ENCODE measurements around the gene FAM170A. TPM values are rescaled to one million over a fixed set of nuclear protein-coding genes. Genes with fewer than 3 reads are reported as not detected.

Gene FAM170A
- 0.23 TPM for total RNA-seq (ENCODE audit: unreplicated experiment)
- long read RNA-seq: 0 reads

- no peak for TF ChIP-seq CTCF (IDR thresholded peaks at IDR 0.05; ENCODE audit: unreplicated experiment)
- H3K4me1 Mint-ChIP-seq (ENCODE audit: unreplicated experiment): peaks cover 8% of the 10 kb centered on the region
- no peaks in the 10 kb centered on the region for H3K36me3 Mint-ChIP-seq (ENCODE audit: low read depth, unreplicated experiment)
- no peaks in the 10 kb centered on the region for H3K9me3 Mint-ChIP-seq (ENCODE audit: unreplicated experiment)
- no peak for DNase-seq (ENCODE audit: low spot score)
- no peak within 1 kb of the TSS for H3K4me3 Mint-ChIP-seq (ENCODE audit: unreplicated experiment)
- H3K27ac Mint-ChIP-seq (ENCODE audit: unreplicated experiment): no peak within 1 kb of the TSS
- peaks cover 2% of the 10 kb centered on the region for H3K27me3 Mint-ChIP-seq (ENCODE audit: unreplicated experiment)
These were observed at the start of gene FAM170A for GRCh38 chr5:119629339-119629738. FAM170A (plus strand) TSS chr5:119629558; CDS start chr5:119629769, 211 bp downstream.

- DNase-seq (ENCODE audit: low spot score): no peak
- Mint-ChIP-seq H3K27ac (ENCODE audit: unreplicated experiment) (no peak overlapping the region), H3K9me3 (ENCODE audit: unreplicated experiment) (no peaks in the 10 kb centered on the region), H3K36me3 (ENCODE audit: low read depth, unreplicated experiment) (no peaks in the 10 kb centered on the region), H3K4me1 (ENCODE audit: unreplicated experiment) (peaks cover 6% of the 10 kb centered on the region), H3K27me3 (ENCODE audit: unreplicated experiment) (no peaks in the 10 kb centered on the region), H3K4me3 (ENCODE audit: unreplicated experiment) (no peak overlapping the region)
- no peak for TF ChIP-seq CTCF (IDR thresholded peaks at IDR 0.05; ENCODE audit: unreplicated experiment)
These were observed 46.4 kb upstream of the FAM170A start for GRCh38 chr5:119582987-119583386.

- H3K27me3 Mint-ChIP-seq (ENCODE audit: unreplicated experiment): no peaks in the 10 kb centered on the region
- DNase-seq (ENCODE audit: low spot score): no peak
- H3K36me3 Mint-ChIP-seq (ENCODE audit: low read depth, unreplicated experiment): no peaks in the 10 kb centered on the region
- no peak for TF ChIP-seq CTCF (IDR thresholded peaks at IDR 0.05; ENCODE audit: unreplicated experiment)
- no peak overlapping the region for H3K27ac Mint-ChIP-seq (ENCODE audit: unreplicated experiment)
- peaks cover 6% of the 10 kb centered on the region for H3K4me1 Mint-ChIP-seq (ENCODE audit: unreplicated experiment)
- H3K4me3 Mint-ChIP-seq (ENCODE audit: unreplicated experiment): no peak overlapping the region
- no peaks in the 10 kb centered on the region for H3K9me3 Mint-ChIP-seq (ENCODE audit: unreplicated experiment)
These were observed 45.7 kb upstream of the FAM170A start for GRCh38 chr5:119583684-119584083.

DNA sequence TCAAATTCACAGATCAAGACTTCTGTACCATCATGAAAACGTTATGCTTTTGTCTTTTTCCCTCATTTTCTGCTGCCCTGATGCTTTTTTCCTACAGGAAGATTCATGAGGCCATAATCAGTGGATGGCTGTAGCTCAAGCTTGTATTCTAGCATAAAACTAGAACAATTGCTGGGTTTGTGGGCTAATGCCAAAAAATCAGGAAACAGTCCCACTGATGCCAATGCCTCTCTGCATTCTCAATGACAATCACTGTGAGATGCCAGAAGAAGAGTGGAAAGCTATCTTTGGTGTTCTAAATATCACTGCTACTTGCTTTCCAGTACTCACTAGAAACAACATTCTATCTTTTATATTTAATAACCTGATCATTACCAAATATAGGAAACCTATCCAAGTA is 33.3 kb upstream of the FAM170A start:
- DNase-seq (ENCODE audit: low spot score): no peak
- Mint-ChIP-seq H3K27me3 (ENCODE audit: unreplicated experiment) (peaks cover 2% of the 10 kb centered on the region), H3K27ac (ENCODE audit: unreplicated experiment) (no peak overlapping the region), H3K36me3 (ENCODE audit: low read depth, unreplicated experiment) (no peaks in the 10 kb centered on the region), H3K4me1 (ENCODE audit: unreplicated experiment) (no peaks in the 10 kb centered on the region), H3K9me3 (ENCODE audit: unreplicated experiment) (no peaks in the 10 kb centered on the region), H3K4me3 (ENCODE audit: unreplicated experiment) (no peak overlapping the region)
- no peak for TF ChIP-seq CTCF (IDR thresholded peaks at IDR 0.05; ENCODE audit: unreplicated experiment)

DNA sequence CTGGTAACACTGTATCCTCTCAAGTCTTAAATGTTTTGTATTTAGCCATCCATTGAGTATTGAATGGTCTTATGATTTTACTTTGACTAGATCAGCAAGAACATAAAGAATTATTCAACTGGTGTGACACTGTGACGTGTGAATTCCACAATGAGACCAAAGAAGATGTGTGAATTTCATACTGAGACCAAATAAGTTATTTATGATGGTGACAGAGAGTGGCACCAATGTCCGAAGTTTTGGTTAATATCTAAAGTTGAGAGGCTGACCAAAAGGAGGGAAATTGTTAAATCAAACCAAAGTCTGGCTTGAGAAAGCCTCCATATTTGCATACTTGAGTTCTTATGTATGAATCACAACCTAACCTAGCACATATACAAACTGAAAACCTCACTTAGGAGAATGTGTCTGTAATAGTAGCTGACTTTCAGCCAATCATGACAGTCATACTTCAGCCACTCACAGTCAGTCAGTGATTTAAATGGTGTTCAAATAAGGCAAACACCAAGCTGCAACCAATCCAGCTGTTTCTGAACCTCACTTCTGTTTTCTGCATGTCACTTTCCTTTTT is 31.5 kb upstream of the FAM170A start:
- DNase-seq (ENCODE audit: low spot score): no peak
- no peak overlapping the region for H3K27ac Mint-ChIP-seq (ENCODE audit: unreplicated experiment)
- no peak for TF ChIP-seq CTCF (IDR thresholded peaks at IDR 0.05; ENCODE audit: unreplicated experiment)
- no peaks in the 10 kb centered on the region for H3K4me1 Mint-ChIP-seq (ENCODE audit: unreplicated experiment)
- H3K36me3 Mint-ChIP-seq (ENCODE audit: low read depth, unreplicated experiment): no peaks in the 10 kb centered on the region
- H3K27me3 Mint-ChIP-seq (ENCODE audit: unreplicated experiment): peaks cover 2% of the 10 kb centered on the region
- no peaks in the 10 kb centered on the region for H3K9me3 Mint-ChIP-seq (ENCODE audit: unreplicated experiment)
- no peak overlapping the region for H3K4me3 Mint-ChIP-seq (ENCODE audit: unreplicated experiment)
